Activated naive CD8-positive, alpha-beta T cell treated with anti-CD3 and anti-CD28 coated beads, Interleukin-2, amount 10 ng/mL, durations not matched to agents 7 days and 5 days (primary cell): Measurements from ENCODE around the gene SLC30A9. TPM values are rescaled to one million over a fixed set of nuclear protein-coding genes. Genes with fewer than 3 reads are reported as not detected.
A peak's percentile ranks its signal among the peaks of the same experiment; 100 is the strongest.

Experiments used
- ATAC-seq: fragments of 150-1000 bp; cut with Tn5 transposase; one replicate; pipeline ENCODE4 v1.10.0; 2021; ENCODE audit warnings: low read depth, moderate library complexity
- POLR2A ChIA-PET: fragments of 350-600 bp; sonication (Branson Sonifier 250); formaldehyde crosslinking; loops from one replicate; lab custom pipeline; 2021; ENCODE audit warnings: antibody characterized with exemption; lab: Charles Lee
- DNase-seq: peaks from one replicate; pipeline ENCODE4 v3.0.0; 2021
- H3K27ac Mint-ChIP-seq: one replicate; pipeline ENCODE4 v1.8.0; 2022; ENCODE audit warnings: mild to moderate bottlenecking, mixed read lengths
- H3K27me3 Mint-ChIP-seq: one replicate; pipeline ENCODE4 v1.8.0; 2022; ENCODE audit warnings: mild to moderate bottlenecking, moderate library complexity, mixed read lengths
- H3K36me3 Mint-ChIP-seq: one replicate; pipeline ENCODE4 v1.8.0; 2021; ENCODE audit warnings: mild to moderate bottlenecking, mixed read lengths
- H3K4me1 Mint-ChIP-seq: one replicate; pipeline ENCODE4 v1.8.0; 2021; ENCODE audit warnings: mixed read lengths
- H3K4me3 Mint-ChIP-seq: one replicate; pipeline ENCODE4 v1.8.0; 2022; ENCODE audit warnings: mild to moderate bottlenecking, moderate library complexity, mixed read lengths
- H3K9me3 Mint-ChIP-seq: one replicate; pipeline ENCODE4 v1.8.0; 2021; ENCODE audit warnings: mixed read lengths
- total RNA-seq, 2 experiments: library from RNA; stranded (reverse); gene quantifications; one replicate each; pipeline ENCODE4 v1.2.3, GENCODE V29; 2021

Gene SLC30A9
- 10 to 100 TPM; 35.1 to 38.2 TPM for total RNA-seq

DNA sequence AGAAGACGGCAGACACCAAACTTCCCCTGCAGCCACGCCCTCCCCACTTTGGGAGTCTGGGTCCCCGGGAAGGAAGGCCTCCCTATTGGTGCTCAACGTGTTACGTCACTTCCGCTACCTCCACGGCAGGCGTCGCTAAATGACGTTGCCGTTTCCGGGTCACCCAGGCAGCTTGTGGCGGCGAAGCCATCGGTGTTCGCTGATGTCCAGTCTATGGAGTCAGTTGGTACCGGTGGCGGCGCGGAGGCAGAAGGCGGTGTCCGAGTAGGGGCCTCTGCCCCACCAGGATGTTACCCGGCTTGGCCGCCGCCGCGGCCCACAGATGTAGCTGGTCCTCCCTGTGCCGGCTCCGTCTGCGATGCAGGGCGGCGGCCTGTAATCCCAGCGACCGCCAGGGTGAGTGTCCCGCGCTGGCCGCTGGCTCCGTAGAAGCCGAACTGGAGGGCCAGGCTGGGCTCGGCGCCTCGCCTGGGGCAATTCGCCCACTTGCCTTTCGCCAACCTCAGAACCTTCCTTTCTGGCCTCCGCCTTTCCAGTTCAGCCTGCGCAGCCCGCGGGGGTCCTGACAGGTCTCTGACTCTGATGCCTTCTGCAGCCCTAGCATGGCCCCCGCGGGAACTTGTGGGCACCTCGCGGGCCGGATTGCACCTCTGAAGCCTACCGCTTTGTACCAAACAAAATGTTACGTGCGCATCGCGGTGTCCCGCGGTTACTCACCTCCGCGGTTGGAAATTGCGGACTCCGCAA is at the start of gene SLC30A9:
Gene SLC30A9, plus strand, starts transcription at position 166 of the 747 bp plus-strand sequence. Its CDS starts 122 bp downstream, at position 288.
- Mint-ChIP-seq H3K9me3 (no peaks in the 10 kb centered on the region), H3K4me3 (peak within 1 kb of the TSS; percentile 100), H3K27me3 (no peaks in the 10 kb centered on the region), H3K36me3 (peaks cover 3% of the 10 kb centered on the region), H3K27ac (peak within 1 kb of the TSS; percentile 92), H3K4me1 (peaks cover 26% of the 10 kb centered on the region)
- ATAC-seq: peak; percentile 95
- POLR2A ChIA-PET: interaction anchor here (0.7 to 1.5 kb wide), 2 partner anchors 55 to 666 kb away, joined by 3 to 6 read pairs; partner anchors contain the start of genes ATP8A1 and TMEM33
- DNase-seq: peak; percentile 85

DNA sequence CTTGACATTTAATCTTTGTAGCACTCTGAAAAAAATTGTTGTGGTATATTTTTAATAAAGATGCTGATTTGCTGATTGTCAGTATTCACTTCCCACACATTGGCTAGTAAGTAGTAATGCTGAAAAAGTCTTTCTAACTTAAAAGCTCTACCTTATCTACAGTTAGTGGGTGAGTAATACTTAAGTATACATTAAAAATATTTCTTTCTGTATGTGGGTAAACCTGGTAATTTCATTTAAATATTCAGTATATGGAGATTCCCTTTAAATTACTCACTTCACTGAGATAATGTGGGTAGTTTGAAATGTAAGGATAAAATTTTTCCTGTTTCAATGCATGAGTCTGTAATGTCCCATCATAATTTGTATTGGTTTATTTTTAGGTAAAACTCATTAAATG is 49.5 kb upstream of the SLC30A9 start:
- Mint-ChIP-seq H3K27me3 (no peaks in the 10 kb centered on the region), H3K27ac (no peak overlapping the region), H3K9me3 (no peaks in the 10 kb centered on the region), H3K4me3 (no peak overlapping the region), H3K4me1 (peaks cover 32% of the 10 kb centered on the region), H3K36me3 (peaks cover 29% of the 10 kb centered on the region)
- DNase-seq: no peak
- POLR2A ChIA-PET: interaction anchor here (0.6 kb wide), 1 partner anchor 10 kb away, joined by 3 read pairs; no protein-coding TSS in a partner anchor
- ATAC-seq: no peak

DNA sequence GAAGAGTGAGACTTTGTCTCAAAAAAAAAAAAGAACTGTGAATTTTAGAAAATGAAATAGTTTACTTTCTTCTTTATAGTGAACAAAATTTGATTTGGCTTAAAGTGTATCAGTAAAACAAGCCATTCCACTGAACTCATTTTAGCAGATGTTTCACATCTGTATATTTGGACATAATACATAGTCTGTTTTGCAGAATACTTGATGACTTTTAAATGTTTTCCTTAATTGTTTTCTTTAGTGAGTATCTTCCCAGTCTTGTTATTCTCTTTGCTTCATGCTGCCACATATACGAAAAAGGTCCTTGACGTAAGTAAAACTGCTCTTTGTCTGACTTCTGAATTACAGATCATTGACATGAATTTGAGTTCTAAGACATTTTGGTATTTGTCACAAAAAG is 46.8 kb upstream of the SLC30A9 start:
- Mint-ChIP-seq H3K27me3 (no peaks in the 10 kb centered on the region), H3K9me3 (no peaks in the 10 kb centered on the region), H3K4me1 (peaks cover 14% of the 10 kb centered on the region), H3K36me3 (peaks cover 29% of the 10 kb centered on the region), H3K4me3 (no peak overlapping the region), H3K27ac (no peak overlapping the region)
- ATAC-seq (no peak), DNase-seq (no peak)
- POLR2A ChIA-PET: no interaction called here

DNA sequence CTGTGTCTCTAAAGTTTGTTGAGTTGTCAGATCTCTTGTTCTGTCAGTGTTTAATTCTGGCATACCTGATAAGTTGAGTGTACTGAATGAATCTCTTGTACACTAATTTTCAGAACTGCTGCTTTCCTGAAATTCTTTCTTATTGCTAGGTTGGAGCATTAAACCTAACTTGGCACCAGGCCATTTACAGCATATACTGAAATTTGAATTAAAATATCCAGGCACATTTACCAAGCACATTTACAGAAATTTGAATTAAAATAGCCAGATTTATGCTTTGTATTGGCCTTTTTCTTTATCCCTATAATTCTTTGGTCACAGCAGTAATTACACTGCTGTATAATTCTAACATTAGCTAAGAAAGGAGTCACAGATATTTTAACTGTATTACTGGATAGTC is 46.2 kb upstream of the SLC30A9 start:
- DNase-seq (no peak), ATAC-seq (no peak)
- Mint-ChIP-seq H3K27ac (no peak overlapping the region), H3K9me3 (no peaks in the 10 kb centered on the region), H3K4me1 (peaks cover 13% of the 10 kb centered on the region), H3K36me3 (peaks cover 28% of the 10 kb centered on the region), H3K27me3 (no peaks in the 10 kb centered on the region), H3K4me3 (no peak overlapping the region)
- POLR2A ChIA-PET: no interaction called here

DNA sequence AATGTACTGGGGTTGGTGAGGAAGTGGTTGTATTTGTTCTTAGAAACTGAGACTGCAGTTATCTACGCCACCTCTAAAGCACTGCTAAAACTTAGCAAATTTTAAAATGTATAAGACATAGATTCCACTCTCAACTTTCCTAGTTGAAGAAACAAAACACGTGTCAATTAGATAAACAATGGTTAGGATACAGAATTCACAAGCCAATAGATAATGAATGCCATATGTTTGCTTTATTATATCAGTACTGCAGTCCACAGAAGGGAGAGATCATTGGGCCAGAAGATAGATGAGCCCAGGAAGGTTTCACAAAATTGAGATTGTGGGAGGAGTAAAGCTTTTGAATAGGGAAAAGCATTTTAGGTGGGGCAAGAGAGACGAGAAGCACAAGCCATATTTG is 40.8 kb upstream of the SLC30A9 start:
- Mint-ChIP-seq H3K27me3 (no peaks in the 10 kb centered on the region), H3K9me3 (no peaks in the 10 kb centered on the region), H3K4me1 (peaks cover 20% of the 10 kb centered on the region), H3K36me3 (peaks cover 29% of the 10 kb centered on the region), H3K27ac (peak overlapping the region; percentile 75), H3K4me3 (peak overlapping the region; percentile 59)
- ATAC-seq (peak; percentile 74), DNase-seq (no peak)
- POLR2A ChIA-PET: no interaction called here

DNA sequence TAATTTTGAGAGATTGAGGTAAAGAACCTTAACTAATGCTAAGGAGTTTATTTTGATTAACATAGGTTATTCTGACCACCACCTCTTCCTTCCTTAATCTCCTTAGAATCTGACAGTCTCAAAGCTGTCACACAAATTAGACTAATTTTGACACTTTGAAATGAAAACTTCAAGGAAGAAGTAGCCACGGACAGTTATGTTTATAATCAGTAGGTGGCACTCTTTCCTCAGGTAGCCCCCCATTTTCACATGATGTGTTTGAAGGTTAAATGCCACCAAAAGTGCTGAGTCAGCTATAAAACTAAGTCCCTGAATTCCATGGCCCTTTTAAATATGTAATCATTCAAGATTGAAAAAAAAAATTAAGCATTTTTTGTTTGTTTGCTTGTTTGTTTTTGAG is 32.7 kb upstream of the SLC30A9 start:
- POLR2A ChIA-PET: no interaction called here
- H3K4me3 Mint-ChIP-seq: no peak overlapping the region
- ATAC-seq: no peak
- no peak overlapping the region for H3K27ac Mint-ChIP-seq
- H3K36me3 Mint-ChIP-seq: peaks cover 7% of the 10 kb centered on the region
- DNase-seq: no peak
- H3K4me1 Mint-ChIP-seq: no peaks in the 10 kb centered on the region
- no peaks in the 10 kb centered on the region for H3K9me3 Mint-ChIP-seq
- H3K27me3 Mint-ChIP-seq: no peaks in the 10 kb centered on the region

DNA sequence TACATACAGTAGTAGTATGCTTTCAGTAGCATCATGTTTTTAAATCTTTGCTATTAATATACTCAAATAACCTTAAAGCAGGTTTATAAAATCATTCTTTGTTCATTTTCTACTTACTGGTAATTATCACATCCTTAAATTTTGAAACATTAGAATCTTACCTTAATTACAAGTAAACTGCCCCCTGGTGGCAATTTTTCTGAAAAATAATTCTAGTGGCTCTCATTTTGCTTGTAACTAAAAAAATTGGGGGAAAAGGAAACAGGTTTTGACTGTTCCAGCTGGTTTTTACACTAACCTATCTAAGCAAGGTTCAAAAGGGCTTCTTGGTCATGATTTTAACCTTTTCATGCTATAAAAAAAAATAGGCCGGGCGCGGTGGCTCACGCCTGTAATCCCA is 27.2 kb upstream of the SLC30A9 start:
- ATAC-seq: no peak
- H3K4me1 Mint-ChIP-seq: no peaks in the 10 kb centered on the region
- no peak overlapping the region for H3K4me3 Mint-ChIP-seq
- H3K9me3 Mint-ChIP-seq: peaks cover 5% of the 10 kb centered on the region
- no peak overlapping the region for H3K27ac Mint-ChIP-seq
- no peak for DNase-seq
- H3K36me3 Mint-ChIP-seq: peaks cover 7% of the 10 kb centered on the region
- no peaks in the 10 kb centered on the region for H3K27me3 Mint-ChIP-seq
- POLR2A ChIA-PET: no interaction called here

DNA sequence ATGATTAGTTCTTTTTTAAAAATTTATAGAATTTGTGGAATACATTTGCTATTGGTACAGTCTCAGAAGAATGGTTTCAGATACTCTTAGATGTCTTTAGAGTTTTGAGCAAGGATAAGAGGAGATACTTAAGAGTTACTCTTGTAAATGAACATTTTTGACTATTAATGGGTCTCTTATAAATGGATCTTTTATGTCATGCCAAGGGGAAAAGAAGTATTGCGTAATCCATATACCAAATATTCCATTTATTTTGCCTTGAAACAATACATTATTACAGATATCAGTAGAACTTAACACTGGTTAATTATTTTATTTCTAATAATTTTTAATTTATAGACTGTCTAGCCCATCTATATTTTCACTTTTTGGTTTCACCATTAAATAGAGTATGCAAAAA is 25.9 kb upstream of the SLC30A9 start:
- Mint-ChIP-seq H3K4me1 (no peaks in the 10 kb centered on the region), H3K27ac (no peak overlapping the region), H3K36me3 (peaks cover 15% of the 10 kb centered on the region), H3K27me3 (no peaks in the 10 kb centered on the region), H3K9me3 (peaks cover 15% of the 10 kb centered on the region), H3K4me3 (no peak overlapping the region)
- DNase-seq (no peak), ATAC-seq (no peak)
- POLR2A ChIA-PET: no interaction called here

DNA sequence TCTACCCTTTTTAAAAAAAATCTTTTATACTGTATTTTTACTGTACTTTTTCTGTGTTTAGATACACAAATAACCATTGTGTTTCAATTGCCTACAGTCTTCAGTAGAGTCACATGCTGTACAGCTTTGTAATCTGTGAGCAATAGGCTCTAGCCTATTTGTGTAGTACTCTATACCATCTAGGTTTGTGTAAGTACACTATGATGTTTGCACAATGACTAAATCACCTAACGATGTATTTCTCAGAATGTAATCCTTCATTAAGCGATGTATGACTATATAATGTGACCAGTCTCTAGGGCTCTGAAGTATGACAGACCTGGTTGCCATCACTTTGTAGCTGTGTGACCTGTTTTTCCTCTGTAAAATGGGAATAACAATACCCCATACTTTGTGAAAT is 22.9 kb upstream of the SLC30A9 start:
- Mint-ChIP-seq H3K27me3 (no peaks in the 10 kb centered on the region), H3K9me3 (peaks cover 16% of the 10 kb centered on the region), H3K36me3 (peaks cover 10% of the 10 kb centered on the region), H3K4me3 (no peak overlapping the region), H3K4me1 (no peaks in the 10 kb centered on the region), H3K27ac (no peak overlapping the region)
- ATAC-seq (no peak), DNase-seq (no peak)
- POLR2A ChIA-PET: no interaction called here

DNA sequence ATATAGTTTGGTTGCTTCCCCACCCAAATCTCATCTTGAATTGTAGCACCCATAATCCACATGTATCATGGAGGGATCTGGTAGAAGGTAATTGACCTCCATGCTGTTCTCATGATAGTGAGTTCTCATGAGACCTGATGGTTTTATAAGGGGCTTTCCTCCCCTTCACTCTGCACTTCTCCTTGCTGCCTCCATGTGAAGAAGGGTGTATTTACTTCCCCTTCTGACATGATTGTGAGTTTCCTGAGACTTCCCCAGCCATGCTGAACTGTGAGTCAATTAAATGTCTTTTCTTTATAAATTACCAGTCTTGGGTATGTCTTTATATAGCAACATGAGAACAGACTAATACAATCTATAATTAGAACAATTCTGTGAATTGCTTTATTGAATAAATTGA is 20.7 kb upstream of the SLC30A9 start:
- peaks cover 16% of the 10 kb centered on the region for H3K9me3 Mint-ChIP-seq
- peaks cover 10% of the 10 kb centered on the region for H3K36me3 Mint-ChIP-seq
- no peak overlapping the region for H3K27ac Mint-ChIP-seq
- ATAC-seq (no peak), DNase-seq (no peak)
- no peak overlapping the region for H3K4me3 Mint-ChIP-seq
- no peaks in the 10 kb centered on the region for H3K4me1 Mint-ChIP-seq
- no peaks in the 10 kb centered on the region for H3K27me3 Mint-ChIP-seq
- POLR2A ChIA-PET: no interaction called here

DNA sequence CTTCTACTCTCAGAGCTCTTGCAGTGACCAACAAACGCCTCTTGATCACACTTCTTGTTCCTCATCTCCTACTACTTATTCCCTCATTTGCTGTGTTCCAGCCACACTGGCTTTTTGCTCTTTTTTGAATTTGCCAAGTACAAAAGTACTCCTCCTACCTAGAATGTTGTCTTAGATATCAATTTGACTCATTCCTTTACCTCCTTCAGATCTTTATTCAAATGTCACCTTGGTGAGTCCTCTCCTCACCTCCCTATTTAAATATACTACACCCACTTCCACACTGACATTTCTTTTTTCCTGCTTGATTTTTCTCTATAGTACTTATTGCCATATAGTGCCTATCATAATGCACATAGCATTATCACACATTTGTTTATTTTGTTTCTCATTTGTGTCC is 15.0 kb upstream of the SLC30A9 start:
- no peak for DNase-seq
- ATAC-seq: no peak
- Mint-ChIP-seq H3K27ac (no peak overlapping the region), H3K4me1 (no peaks in the 10 kb centered on the region), H3K9me3 (no peaks in the 10 kb centered on the region), H3K27me3 (peaks cover 3% of the 10 kb centered on the region), H3K4me3 (no peak overlapping the region), H3K36me3 (no peaks in the 10 kb centered on the region)
- POLR2A ChIA-PET: no interaction called here

DNA sequence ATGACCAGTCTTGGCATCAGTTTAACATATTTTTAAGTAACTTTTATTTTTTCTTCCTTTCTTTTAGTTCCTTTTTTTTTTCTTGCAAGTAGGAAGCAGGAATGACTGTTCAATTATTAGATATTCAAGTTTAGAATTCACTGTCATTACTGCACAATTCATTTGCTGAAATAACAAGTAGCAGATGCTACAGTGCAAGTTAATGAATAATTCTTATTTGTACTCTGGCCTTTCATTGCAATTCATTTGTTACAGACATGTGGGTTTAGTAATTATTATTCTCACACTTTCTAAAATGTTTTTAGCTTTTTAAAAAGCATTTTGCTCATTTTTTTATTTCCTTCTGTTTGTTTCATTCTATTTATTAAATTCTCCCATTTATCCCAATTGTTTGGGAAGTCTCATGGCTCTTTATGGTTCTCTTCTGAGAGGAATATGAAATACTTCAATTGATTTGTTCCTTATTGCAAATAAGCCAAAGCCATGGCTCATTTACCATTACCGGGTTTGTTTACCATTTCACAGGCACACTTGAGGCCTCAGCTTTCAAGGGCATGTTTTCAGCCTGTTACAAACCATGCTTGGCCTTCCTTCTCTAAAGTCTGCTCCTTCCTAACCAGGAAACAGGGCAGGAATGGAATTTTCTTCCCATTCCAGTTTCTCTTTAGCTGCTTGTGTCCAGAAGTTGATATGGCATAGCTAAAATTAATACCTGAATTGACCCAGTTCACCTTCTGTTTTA is 13.4 kb upstream of the SLC30A9 start:
- no peak for DNase-seq
- Mint-ChIP-seq H3K36me3 (no peaks in the 10 kb centered on the region), H3K9me3 (no peaks in the 10 kb centered on the region), H3K4me3 (no peak overlapping the region), H3K27ac (no peak overlapping the region), H3K27me3 (peaks cover 3% of the 10 kb centered on the region), H3K4me1 (no peaks in the 10 kb centered on the region)
- ATAC-seq: no peak
- POLR2A ChIA-PET: no interaction called here

DNA sequence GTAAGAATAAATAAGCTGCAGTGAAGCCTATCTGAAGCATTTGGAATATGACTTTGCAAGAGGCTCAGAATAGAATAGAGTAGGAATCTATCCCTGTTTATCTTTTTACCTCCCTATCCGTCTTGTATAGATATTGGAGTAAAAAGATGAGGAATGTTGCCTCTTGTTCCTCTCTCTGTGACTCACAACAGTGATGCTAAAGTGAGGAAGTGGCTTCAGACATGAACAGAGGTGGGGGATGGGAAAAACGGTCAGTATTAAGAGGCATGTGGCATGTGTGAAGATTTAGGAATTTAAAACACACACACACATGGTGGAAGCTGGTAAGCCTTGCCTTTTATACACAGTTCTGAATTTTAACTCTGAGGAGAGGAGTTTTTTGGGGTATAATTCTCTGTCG is 12.6 kb upstream of the SLC30A9 start:
- no peak for DNase-seq
- H3K4me1 Mint-ChIP-seq: no peaks in the 10 kb centered on the region

DNA sequence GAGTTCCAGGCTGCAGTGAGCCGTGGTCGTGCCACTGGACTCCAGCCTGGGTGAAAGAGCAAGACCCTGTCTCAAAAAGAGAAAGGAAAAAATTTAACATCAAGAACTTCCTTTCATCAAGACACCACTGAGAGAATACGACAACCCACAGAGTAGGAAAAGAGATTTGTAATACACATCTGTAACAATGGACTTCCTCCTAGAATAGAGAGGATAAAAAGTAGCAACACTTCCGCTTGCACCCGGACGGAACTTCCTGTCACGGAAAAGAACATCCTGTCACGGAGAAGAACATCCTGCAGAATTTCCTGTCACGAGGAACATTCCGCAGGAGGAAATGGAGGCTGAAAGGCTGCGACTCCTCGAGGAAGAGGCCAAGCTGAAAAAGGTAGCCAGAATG is 8.9 kb upstream of the SLC30A9 start, which contains the start of gene DCAF4L1:
Gene DCAF4L1, plus strand, starts transcription at position 301 of the 400 bp plus-strand sequence. Its CDS starts 37 bp downstream, at position 338.
- Mint-ChIP-seq H3K27me3 (peaks cover 3% of the 10 kb centered on the region), H3K9me3 (no peaks in the 10 kb centered on the region), H3K36me3 (no peaks in the 10 kb centered on the region), H3K4me1 (peaks cover 1% of the 10 kb centered on the region), H3K4me3 (no peak within 1 kb of the TSS), H3K27ac (no peak within 1 kb of the TSS)
- DNase-seq (no peak), ATAC-seq (no peak)
- POLR2A ChIA-PET: no interaction called here

More for the DNA sequence above, 12.6 kb upstream of the SLC30A9 start:
- POLR2A ChIA-PET: no interaction called here
- Mint-ChIP-seq H3K27ac (no peak overlapping the region), H3K36me3 (no peaks in the 10 kb centered on the region), H3K9me3 (no peaks in the 10 kb centered on the region), H3K4me3 (no peak overlapping the region), H3K27me3 (peaks cover 3% of the 10 kb centered on the region)
- no peak for ATAC-seq
